Skeletal muscle satellite cell (primary cell): Measurements from ENCODE around the gene DUSP16.

ENCODE experiments used
- H3K27me3 ChIP-seq: 2 replicates; pipeline ENCODE4 v1.7.0; 2013; ENCODE audit warnings: low read length; ENCODE audit not compliant: control insufficient read depth, insufficient read depth
- H3K36me3 ChIP-seq: 2 replicates; pipeline ENCODE4 v1.7.0; 2013; ENCODE audit warnings: mild to moderate bottlenecking, control low read depth, low read length; ENCODE audit not compliant: insufficient read depth
- H3K4me1 ChIP-seq: 2 replicates; pipeline ENCODE4 v1.7.0; 2013; ENCODE audit warnings: low read length; ENCODE audit not compliant: control insufficient read depth, insufficient read depth
- H3K4me2 ChIP-seq: 2 replicates; pipeline ENCODE4 v1.7.0; 2013; ENCODE audit warnings: mild to moderate bottlenecking, low read length
- H3K4me3 ChIP-seq: 2 replicates; pipeline ENCODE4 v1.7.0; 2013; ENCODE audit warnings: low read length
- H3K9ac ChIP-seq: 2 replicates; pipeline ENCODE4 v1.7.0; 2013; ENCODE audit warnings: mild to moderate bottlenecking, low read depth, low read length, moderate library complexity
- H3K9me3 ChIP-seq: replicated peaks from 2 replicates; pipeline ENCODE4 v1.7.0; 2013; ENCODE audit warnings: mild to moderate bottlenecking, control low read depth, low read length

The DUSP16 gene

DNA sequence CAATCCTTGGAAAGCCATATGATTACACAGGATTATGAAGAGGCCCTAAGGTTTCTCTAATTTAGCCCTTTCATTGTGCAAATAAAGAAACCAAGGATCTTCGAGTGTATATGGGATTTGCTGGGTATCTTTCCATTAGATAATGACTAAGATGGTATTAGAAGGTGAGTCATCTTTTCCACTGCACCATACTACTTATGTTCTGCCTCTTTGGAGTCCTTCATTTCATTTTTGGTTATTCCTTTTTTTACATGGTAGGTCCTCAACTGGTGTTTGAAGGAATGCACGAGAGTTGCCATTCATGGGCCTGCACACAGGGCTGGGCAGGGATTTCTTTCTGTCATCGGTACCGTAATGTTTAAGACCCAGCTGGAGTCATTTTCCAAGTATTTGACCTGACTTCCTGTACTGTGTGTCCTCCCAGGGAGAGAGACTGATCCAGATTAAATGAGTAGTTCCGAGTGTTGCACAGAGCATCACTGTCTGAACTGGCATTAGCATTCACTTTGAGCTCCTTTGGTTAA is 120.1 kb downstream of the DUSP16 start:
- Histone ChIP-seq H3K4me2 (no peak overlapping the region), H3K9me3 (no peaks in the 10 kb centered on the region), H3K9ac (no peak overlapping the region), H3K27me3 (no peaks in the 10 kb centered on the region), H3K36me3 (no peaks in the 10 kb centered on the region), H3K4me1 (peaks cover 24% of the 10 kb centered on the region), H3K4me3 (no peak overlapping the region)

GRCh38 chr12:12441843-12442461 is 120.7 kb downstream of the DUSP16 start:
- Histone ChIP-seq H3K4me1 (peaks cover 24% of the 10 kb centered on the region), H3K36me3 (no peaks in the 10 kb centered on the region), H3K4me2 (peak overlapping the region; percentile 23), H3K9ac (no peak overlapping the region), H3K4me3 (no peak overlapping the region), H3K27me3 (no peaks in the 10 kb centered on the region), H3K9me3 (no peaks in the 10 kb centered on the region)

- Histone ChIP-seq H3K27me3 (no peaks in the 10 kb centered on the region), H3K9ac (no peak overlapping the region), H3K4me2 (peak overlapping the region; percentile 23), H3K36me3 (peaks cover 2% of the 10 kb centered on the region), H3K4me3 (no peak overlapping the region), H3K9me3 (no peaks in the 10 kb centered on the region), H3K4me1 (peaks cover 28% of the 10 kb centered on the region)
Observed at GRCh38 chr12:12441429-12441807, 121.2 kb downstream of the DUSP16 start.

DNA sequence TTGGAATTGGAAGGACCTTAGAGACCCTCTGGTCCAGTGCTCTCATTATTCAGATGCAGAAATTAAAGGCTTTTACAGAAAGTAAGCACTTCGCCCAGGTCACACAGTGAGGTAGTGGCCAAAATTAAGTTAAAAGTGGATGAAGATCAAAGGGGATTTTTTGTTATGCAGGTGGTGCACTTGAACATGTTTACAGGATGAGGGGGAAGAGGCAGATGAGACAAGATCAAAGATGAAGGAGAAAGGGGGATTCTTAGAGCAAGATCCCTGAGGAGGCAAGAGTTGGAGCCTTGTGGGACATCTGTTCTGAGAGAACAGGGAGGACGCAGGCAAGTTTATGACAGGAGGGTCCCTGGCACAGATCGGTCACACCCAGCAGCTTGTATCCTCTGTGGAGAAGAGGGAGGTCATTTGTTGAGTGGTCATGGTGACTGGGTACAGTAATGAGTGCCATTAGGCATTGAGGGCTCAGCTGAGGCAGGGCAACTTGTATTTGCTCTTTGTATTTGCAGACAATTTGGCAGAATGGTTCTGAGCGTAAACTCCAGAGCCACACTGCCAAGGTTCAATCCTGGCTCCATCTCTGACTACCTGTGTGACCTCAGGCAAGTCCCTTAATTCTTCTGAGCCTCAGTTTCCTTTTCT is 121.8 kb downstream of the DUSP16 start:
- H3K9me3 ChIP-seq: no peaks in the 10 kb centered on the region
- no peak overlapping the region for H3K9ac ChIP-seq
- no peak overlapping the region for H3K4me3 ChIP-seq
- peaks cover 6% of the 10 kb centered on the region for H3K36me3 ChIP-seq
- H3K27me3 ChIP-seq: no peaks in the 10 kb centered on the region
- H3K4me2 ChIP-seq: no peak overlapping the region
- peaks cover 29% of the 10 kb centered on the region for H3K4me1 ChIP-seq

DNA sequence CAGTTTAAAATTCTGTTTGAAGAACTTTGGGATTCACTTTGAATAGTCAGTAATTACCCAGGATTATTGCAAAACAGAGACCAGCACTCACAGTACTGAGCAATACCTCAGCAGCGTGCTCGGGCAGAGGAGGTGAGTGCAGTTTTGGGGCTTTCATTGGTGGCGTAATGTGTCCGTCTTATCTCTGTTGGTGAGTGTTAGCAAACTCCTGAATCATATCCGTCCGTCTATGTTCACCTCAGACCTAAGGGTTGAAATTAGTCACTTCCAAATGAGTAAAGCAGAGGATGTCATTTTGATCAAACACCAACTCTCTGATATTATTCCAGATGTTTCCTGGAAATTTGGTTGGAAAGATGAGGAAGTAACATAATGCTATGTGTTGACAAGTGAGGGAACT is 123.0 kb downstream of the DUSP16 start:
- Histone ChIP-seq H3K36me3 (peaks cover 6% of the 10 kb centered on the region), H3K27me3 (no peaks in the 10 kb centered on the region), H3K9ac (no peak overlapping the region), H3K4me2 (no peak overlapping the region), H3K4me3 (no peak overlapping the region), H3K9me3 (no peaks in the 10 kb centered on the region), H3K4me1 (peaks cover 29% of the 10 kb centered on the region)

- peaks cover 19% of the 10 kb centered on the region for H3K4me1 ChIP-seq
- no peak overlapping the region for H3K4me2 ChIP-seq
- no peaks in the 10 kb centered on the region for H3K27me3 ChIP-seq
- peaks cover 6% of the 10 kb centered on the region for H3K36me3 ChIP-seq
- H3K4me3 ChIP-seq: no peak overlapping the region
- no peaks in the 10 kb centered on the region for H3K9me3 ChIP-seq
- no peak overlapping the region for H3K9ac ChIP-seq
Observed at GRCh38 chr12:12436831-12437345, 125.8 kb downstream of the DUSP16 start.

- peaks cover 6% of the 10 kb centered on the region for H3K36me3 ChIP-seq
- H3K27me3 ChIP-seq: no peaks in the 10 kb centered on the region
- H3K4me3 ChIP-seq: no peak overlapping the region
- no peaks in the 10 kb centered on the region for H3K9me3 ChIP-seq
- H3K4me1 ChIP-seq: peaks cover 20% of the 10 kb centered on the region
- H3K4me2 ChIP-seq: no peak overlapping the region
- no peak overlapping the region for H3K9ac ChIP-seq
Observed at GRCh38 chr12:12433203-12433731, 129.4 kb downstream of the DUSP16 start.

DNA sequence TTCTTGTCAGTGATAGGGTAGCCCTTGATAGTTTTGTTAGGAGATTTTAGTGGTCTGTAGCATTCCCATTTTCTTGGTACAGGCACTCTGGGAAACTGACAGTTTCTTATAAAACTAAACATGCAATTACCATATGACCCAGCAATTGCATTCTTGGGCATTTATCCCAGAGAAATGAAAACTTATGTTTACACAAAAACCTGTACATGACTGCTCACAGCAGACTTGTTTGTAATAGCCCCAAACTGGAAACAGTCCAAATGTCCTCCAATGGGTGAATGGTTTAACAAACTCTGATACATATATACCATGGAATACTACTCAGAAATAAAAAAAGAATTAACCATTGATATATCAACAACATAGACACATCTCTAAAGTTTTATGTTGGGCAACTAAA is 130.3 kb downstream of the DUSP16 start:
- H3K27me3 ChIP-seq: no peaks in the 10 kb centered on the region
- H3K9me3 ChIP-seq: no peaks in the 10 kb centered on the region
- H3K4me2 ChIP-seq: no peak overlapping the region
- H3K4me3 ChIP-seq: no peak overlapping the region
- H3K9ac ChIP-seq: no peak overlapping the region
- peaks cover 6% of the 10 kb centered on the region for H3K36me3 ChIP-seq
- peaks cover 20% of the 10 kb centered on the region for H3K4me1 ChIP-seq

GRCh38 chr12:12428961-12429657 is 133.6 kb downstream of the DUSP16 start:
- Histone ChIP-seq H3K4me1 (peaks cover 15% of the 10 kb centered on the region), H3K36me3 (no peaks in the 10 kb centered on the region), H3K9ac (no peak overlapping the region), H3K4me3 (no peak overlapping the region), H3K4me2 (no peak overlapping the region), H3K9me3 (no peaks in the 10 kb centered on the region), H3K27me3 (no peaks in the 10 kb centered on the region)

GRCh38 chr12:12428047-12428446 is 134.6 kb downstream of the DUSP16 start:
- Histone ChIP-seq H3K4me3 (no peak overlapping the region), H3K9ac (no peak overlapping the region), H3K9me3 (no peaks in the 10 kb centered on the region), H3K4me2 (no peak overlapping the region), H3K27me3 (no peaks in the 10 kb centered on the region), H3K36me3 (no peaks in the 10 kb centered on the region), H3K4me1 (peaks cover 14% of the 10 kb centered on the region)

- Histone ChIP-seq H3K4me3 (no peak overlapping the region), H3K9ac (no peak overlapping the region), H3K36me3 (no peaks in the 10 kb centered on the region), H3K4me1 (peaks cover 10% of the 10 kb centered on the region), H3K4me2 (no peak overlapping the region), H3K9me3 (no peaks in the 10 kb centered on the region), H3K27me3 (no peaks in the 10 kb centered on the region)
Observed at GRCh38 chr12:12427568-12427967, 135.1 kb downstream of the DUSP16 start.
